ENCODE results near the gene SPRED3. TPM values are rescaled to one million over a fixed set of nuclear protein-coding genes. Genes with fewer than 3 reads are reported as not detected.

The SPRED3 gene
- total and polyA plus RNA-seq, 9 of the 15 experiments (the other 6 are each of a cell fraction or from before 2014, with no cell fraction given) = 0.05 to 1.3 (median 0.36) TPM

GRCh38 chr19:38381138-38381537 is 7.4 kb upstream of the SPRED3 start (continued):
- no peak for TF ChIP-seq STAT6 (CRISPR knock-in tag; IDR thresholded peaks at IDR 0.05)

- peaks cover 3% of the 10 kb centered on the region for H3K9me1 ChIP-seq (ENCODE audit: control insufficient read depth, insufficient read depth, low read length)
- no peak for ATAC-seq
- no peaks in the 10 kb centered on the region for H3K27me3 ChIP-seq (ENCODE audit: control insufficient read depth in 2 of 2, insufficient read depth in 2 of 2, low read length in 2 of 2)
- WGBS (ENCODE audit: insufficient coverage, low coverage, missing lambda C conversion rate) = 95% methylated on average over 10 of the region's 10 CpGs
- TF ChIP-seq ZFP1 (CRISPR knock-in tag; IDR thresholded peaks at IDR 0.05) (no peak), PHF20 (IDR thresholded peaks at IDR 0.05; ENCODE audit: partially characterized antibody) (no peak), NFE2L1 (tag; IDR thresholded peaks at IDR 0.05; ENCODE audit: borderline replicate concordance, low read depth) (no peak), NFXL1 (CRISPR knock-in tag; IDR thresholded peaks at IDR 0.05) (no peak), MITF (IDR thresholded peaks at IDR 0.05) (no peak), KDM4B (IDR thresholded peaks at IDR 0.05; ENCODE audit: borderline replicate concordance in 2 of 2, low read depth in 1 of 2) (no peak), PML (IDR thresholded peaks at IDR 0.05; ENCODE audit: low read length) (no peak), HINFP (tag; conservative IDR thresholded peaks at IDR 0.05; ENCODE audit: low read depth) (no peak), EHMT2 (IDR thresholded peaks at IDR 0.05) (no peak)
- POLR2A ChIA-PET = interaction anchor here (1.1 to 1.6 kb wide), 3 partner anchors 9 to 174 kb away, joined by 3 to 9 read pairs (median 4); partner anchors contain the start of gene PSMD8
- no TSS peak for BruUV-seq (replicated peaks)
- FAIRE-seq = no peak
- H4K20me1 ChIP-seq (replicated peaks; ENCODE audit: control insufficient read depth, insufficient read depth, low read length) = peaks cover 3% of the 10 kb centered on the region; the same call in 1 of the 2 replicates
- intact Hi-C loops (cut with micrococcal nuclease) (no loop called here), in situ Hi-C loops (cut with MboI) (no loop called here)
- H2AFZ ChIP-seq (ENCODE audit: low read depth, low read length) = no peak overlapping the region
- H3K4me2 ChIP-seq (ENCODE audit: insufficient read depth, low read length) = no peak overlapping the region
- H3K9me3 ChIP-seq (replicated peaks; ENCODE audit: control insufficient read depth, insufficient read depth, low read depth, low read length) = no peaks in the 10 kb centered on the region
- no peak overlapping the region for H3K9ac ChIP-seq (ENCODE audit: insufficient read depth in 1 of 2, low read depth in 2 of 2, low read length in 2 of 2)
- peaks cover 12% of the 10 kb centered on the region; the same call in 2 of the 3 replicates for H3K79me2 ChIP-seq (ENCODE audit: control insufficient read depth, insufficient read depth, low read length)
- peaks cover 80% of the 10 kb centered on the region for H3K36me3 ChIP-seq (ENCODE audit: control insufficient read depth, insufficient read depth, low read length)
- H3K4me3 ChIP-seq = no peak overlapping the region
- peaks cover 2 to 31% of the 10 kb centered on the region in 2 experiments; a peak in 3 of 5 replicates for H3K4me1 ChIP-seq (replicated peaks in 1 of 2; ENCODE audit: control insufficient read depth in 2 of 2, insufficient read depth in 2 of 2, low read length in 2 of 2)
- DNase-seq (ENCODE audit: extremely low read depth in 1 of 4, low spot score in 3 of 4) = no peak
- CTCF ChIA-PET (ENCODE audit: low intra/inter-chr PET ratio) = no interaction called here
- no peak overlapping the region for H3K27ac ChIP-seq (ENCODE audit: extremely low read depth, low read depth, low read length)
Observed at GRCh38 chr19:38383184-38383583, 5.3 kb upstream of the SPRED3 start.
